Gastrocnemius medialis (tissue), 4 donors: ENCODE results near the gene SMAD3.

Experiments
- POLR2A ChIP-seq, 2 donors: fragments of 450-650 bp; IDR thresholded peaks; one replicate each; pipeline ENCODE4 v1.6.1; 2017; ENCODE audit warnings: antibody characterized with exemption in 2 of 2, mild to moderate bottlenecking in 2 of 2, moderate library complexity in 2 of 2
- TF ChIP-seq, protein P1 (sequence below), 5 experiments: fragments of 450-650 bp in 3 of 5; fragments of 200-600 bp in 2 of 5; sonication (generic) in 2 of 5; IDR thresholded peaks in 4 of 5; conservative IDR thresholded peaks in 1 of 5; 1 replicate in 4 of 5; 2 replicates in 1 of 5; pipeline ENCODE4 v1.5.1; 2016 to 2019; ENCODE audit warnings: antibody characterized with exemption in 5 of 5, mild to moderate bottlenecking in 3 of 5, moderate library complexity in 3 of 5

DNA sequence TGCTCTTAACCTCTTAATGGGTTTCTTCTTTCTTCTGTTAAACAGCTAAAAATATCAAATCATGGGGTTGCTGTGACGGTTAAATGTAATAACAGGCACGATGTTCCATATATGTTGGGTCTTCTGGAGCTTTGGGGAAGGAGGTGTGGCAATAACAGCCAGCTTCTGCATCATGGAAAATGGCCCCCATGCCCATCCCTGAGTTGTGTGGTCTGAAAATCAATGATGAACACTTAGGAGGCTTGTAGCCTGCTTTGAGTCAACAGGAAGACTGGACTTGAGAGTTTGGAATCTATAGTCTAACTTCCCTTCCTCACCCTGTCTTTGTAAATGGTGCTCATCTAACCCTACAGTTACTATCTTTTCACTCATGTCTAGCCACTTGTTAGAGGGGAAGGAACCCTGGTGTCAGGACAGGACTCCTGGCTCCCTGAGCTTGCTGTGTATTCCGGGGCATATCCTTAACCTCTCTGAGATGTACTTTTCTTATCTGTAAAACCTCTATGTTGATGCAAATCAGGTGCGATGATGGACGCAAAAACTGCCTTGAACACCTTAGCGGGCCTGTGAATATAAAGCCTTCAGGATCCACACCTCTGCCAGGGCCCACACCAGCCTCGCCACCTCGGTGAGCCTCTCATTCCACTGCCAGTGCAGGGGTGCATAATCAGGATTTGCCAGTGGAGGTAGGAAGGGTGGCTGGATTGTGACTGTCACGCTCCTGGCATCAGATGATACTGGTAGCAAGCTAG, 27.5 kb downstream of the SMAD3 start:
- TF ChIP-seq, protein P1, sequence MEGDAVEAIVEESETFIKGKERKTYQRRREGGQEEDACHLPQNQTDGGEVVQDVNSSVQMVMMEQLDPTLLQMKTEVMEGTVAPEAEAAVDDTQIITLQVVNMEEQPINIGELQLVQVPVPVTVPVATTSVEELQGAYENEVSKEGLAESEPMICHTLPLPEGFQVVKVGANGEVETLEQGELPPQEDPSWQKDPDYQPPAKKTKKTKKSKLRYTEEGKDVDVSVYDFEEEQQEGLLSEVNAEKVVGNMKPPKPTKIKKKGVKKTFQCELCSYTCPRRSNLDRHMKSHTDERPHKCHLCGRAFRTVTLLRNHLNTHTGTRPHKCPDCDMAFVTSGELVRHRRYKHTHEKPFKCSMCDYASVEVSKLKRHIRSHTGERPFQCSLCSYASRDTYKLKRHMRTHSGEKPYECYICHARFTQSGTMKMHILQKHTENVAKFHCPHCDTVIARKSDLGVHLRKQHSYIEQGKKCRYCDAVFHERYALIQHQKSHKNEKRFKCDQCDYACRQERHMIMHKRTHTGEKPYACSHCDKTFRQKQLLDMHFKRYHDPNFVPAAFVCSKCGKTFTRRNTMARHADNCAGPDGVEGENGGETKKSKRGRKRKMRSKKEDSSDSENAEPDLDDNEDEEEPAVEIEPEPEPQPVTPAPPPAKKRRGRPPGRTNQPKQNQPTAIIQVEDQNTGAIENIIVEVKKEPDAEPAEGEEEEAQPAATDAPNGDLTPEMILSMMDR (IDR thresholded peaks at IDR 0.05 in 4 of 5, conservative IDR thresholded peaks at IDR 0.05 in 1 of 5), result no peak
- TF ChIP-seq POLR2A (IDR thresholded peaks at IDR 0.05), result no peak
